GM18499 (cell line): ENCODE data around the gene CCDC74A.
"Not testable (repeated sequence)": the region's sequence is repeated elsewhere in the genome, so short reads cannot be mapped to it uniquely, and the experiment has no call there.

Experiments
- ATAC-seq: cut with Tn5 transposase; IDR thresholded peaks from one replicate; pipeline ENCODE4 v1.9.1; 2021; ENCODE audit warnings: moderate number of reproducible peaks; ENCODE audit not compliant: insufficient read depth, unreplicated experiment

CCDC74A gene

DNA sequence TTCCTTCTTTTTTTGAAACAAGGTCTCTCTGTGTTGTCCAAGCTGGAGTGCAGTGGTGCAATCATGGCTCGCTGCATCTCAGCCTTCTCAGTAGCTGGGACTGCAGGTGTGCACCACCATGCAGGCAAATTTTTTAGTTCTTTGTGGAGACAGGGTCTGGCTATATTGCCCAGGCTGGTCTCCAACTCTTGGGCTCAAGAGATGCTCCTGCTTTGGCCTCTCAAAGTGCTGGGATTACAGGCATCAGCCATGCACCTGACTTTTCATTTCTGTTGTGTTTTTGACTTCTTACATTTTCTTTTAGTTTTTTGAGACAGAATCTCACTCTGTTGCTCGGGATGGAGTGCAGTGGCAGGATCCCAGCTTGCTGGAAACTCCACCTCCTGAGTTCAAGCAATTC is 2.4 kb upstream of the CCDC74A start:
- ATAC-seq = not testable (repeated sequence)

DNA sequence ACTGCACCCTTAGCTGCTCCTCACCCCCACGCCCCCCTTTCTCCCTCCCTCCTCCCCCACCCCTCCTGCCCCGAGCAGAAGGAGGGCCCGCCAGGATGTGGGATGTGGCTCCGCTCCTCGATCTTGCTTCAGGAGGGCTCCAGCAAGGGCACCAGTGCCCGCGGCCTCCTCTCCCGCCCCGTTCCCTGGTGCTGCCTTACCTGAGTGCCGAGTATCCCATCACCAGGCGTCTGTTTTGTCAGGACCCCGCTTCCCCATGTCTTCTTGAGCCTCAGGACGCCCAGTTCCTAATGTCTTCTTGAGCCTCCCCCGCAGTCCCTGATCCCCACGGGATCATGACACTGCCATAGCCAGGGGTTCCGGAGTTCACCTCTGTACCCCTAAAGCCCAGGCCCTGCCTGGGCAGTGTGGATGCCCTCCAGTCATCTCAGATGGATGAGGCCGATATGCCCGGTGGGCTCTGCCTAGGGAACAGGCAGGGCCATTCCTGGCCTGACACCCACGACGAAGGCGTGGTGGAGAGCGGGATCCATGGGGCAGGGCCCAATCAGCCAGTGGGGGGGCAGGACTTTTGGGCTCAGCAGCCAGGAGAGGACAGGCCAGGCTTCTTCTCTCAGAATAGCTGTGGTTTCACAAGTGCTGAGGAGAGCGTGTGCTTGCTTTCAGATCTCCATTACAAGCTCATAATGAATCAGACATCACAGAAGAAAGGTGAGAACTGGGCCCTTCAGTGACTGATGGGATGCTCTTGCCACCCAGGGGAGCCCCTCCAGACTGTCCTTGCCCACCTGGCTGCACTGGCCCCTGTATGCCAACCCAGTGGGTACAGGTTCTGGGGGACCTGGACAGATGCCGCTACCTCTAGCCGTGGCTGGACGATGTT is 1.5 kb downstream of the CCDC74A start:
- ATAC-seq = peak; percentile 61

DNA sequence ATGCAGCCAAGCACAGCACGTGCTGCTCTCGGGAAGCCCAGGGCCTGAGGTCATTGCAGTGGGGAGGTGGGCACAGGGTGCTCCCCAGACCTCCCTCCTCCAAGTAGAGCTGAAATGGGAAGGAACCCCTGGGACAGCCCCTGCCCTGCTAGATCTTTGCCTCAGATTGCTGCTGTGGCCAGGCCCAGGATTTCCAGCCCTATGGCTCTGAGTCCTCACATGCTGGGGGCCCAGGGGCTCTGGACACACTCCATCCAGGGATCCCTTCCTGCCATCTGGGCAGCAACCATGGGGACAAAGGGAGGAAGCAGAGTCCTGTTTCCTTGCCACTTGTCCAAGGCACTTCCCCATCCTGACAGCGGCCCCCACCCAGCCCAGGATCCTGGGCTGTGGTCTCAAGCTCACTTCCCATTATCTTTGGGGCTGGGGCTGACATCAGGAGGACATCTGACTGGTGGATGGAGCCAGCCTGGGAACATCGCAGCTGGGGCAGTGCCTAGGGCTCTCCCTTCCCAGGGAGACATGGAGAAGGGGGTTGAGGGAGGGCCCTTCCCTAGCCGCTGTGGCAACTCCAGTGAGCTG is 2.3 kb downstream of the CCDC74A start:
- not testable (repeated sequence) for ATAC-seq

- ATAC-seq = not testable (repeated sequence)
These were observed 3.1 kb downstream of the CCDC74A start for GRCh38 chr2:131530626-131531344.

GRCh38 chr2:131531547-131532185 is 4.0 kb downstream of the CCDC74A start:
- not testable (repeated sequence) for ATAC-seq

- ATAC-seq = not testable (repeated sequence)
These were observed 5.3 kb downstream of the CCDC74A start for GRCh38 chr2:131532723-131533608.

GRCh38 chr2:131533609-131534316 is 6.1 kb downstream of the CCDC74A start:
- not testable (repeated sequence) for ATAC-seq

DNA sequence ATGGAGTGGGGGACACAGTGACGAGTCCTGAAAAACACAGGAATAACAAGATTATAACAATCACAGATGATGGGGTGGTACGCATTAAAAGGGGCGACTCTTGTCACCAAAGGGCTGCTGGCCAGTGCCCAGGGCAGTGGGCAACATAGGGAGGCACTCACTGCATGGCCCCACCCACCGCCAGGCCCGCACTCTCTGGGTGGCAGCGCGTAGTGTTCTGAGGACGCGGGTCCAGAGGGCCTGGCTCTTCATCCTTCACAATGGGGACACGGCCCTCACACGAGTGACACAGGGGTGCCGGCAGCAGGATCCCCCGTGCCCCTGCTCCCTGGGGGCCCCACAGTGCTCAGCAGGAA is 6.6 kb downstream of the CCDC74A start:
- ATAC-seq = not testable (repeated sequence)

- ATAC-seq = not testable (repeated sequence)
These were observed 7.3 kb downstream of the CCDC74A start for GRCh38 chr2:131534965-131535364.

GRCh38 chr2:131535526-131535925 is 7.8 kb downstream of the CCDC74A start:
- ATAC-seq = no peak

GRCh38 chr2:131535951-131536826 is 8.5 kb downstream of the CCDC74A start:
- ATAC-seq = not testable (repeated sequence)

DNA sequence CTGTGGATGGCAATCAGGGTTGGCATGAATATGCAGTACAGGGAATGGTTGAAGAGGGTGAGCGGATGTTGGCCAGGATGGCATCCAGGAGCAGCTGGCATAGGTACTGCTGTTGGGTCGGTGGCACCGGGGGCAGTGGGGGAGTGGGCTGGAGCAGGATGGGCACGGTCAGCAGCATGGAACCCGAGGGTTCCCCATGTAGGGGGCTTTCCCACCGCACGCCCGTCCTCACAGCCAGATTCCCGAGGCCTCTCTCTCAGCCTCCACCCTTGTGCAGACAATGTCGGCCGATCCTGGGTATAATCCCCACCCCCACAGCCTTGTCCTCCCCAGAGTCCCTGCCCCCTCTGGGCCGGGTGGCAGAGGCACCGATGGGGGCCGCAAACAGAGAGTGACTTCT is 9.2 kb downstream of the CCDC74A start:
- ATAC-seq = not testable (repeated sequence)

DNA sequence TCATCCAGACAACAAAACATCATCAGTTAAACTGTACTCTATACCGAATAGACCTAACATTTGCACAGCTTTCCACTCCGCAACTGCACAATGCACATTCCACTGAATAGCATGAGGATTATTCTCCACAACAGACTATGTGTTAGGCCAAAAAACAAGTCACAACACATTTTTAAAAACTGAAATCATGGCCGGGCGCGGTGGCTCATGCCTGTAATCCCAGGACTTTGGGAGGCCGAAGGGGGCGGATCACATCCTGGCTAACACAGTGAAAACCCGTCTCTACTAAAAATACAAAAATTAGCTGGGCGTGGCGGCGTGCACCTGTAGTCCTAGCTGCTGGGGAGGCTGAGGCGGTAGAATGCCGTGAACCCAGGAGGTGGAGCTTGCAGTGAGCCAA is 11.2 kb downstream of the CCDC74A start:
- ATAC-seq = not testable (repeated sequence)

GRCh38 chr2:131542438-131543384 is 15.0 kb downstream of the CCDC74A start:
- no peak for ATAC-seq

DNA sequence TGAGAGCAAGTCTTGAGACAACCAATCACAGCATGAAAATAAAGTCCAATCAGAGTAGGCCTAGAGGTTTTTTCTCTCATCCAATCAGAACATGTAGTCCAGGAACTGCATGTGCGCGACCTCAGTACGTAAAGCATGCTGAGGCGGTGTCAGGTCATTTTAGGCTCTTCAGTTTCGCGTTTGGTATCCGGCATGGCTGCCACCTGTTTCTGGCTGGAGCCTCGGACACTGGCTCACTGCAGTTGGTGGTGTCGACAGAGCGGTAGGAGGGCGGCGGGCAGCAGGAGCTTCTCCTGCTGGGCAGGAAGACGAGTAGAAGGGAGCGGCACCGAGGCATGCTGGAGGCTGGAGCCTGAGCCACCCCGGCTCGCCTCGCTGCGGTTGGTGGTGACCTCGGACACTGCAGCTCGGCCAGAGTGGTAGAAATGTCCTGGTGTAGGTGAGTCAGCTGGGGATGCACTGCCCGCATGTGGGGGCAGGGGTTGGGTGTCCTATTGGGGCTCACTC is 15.8 kb downstream of the CCDC74A start:
- no peak for ATAC-seq

DNA sequence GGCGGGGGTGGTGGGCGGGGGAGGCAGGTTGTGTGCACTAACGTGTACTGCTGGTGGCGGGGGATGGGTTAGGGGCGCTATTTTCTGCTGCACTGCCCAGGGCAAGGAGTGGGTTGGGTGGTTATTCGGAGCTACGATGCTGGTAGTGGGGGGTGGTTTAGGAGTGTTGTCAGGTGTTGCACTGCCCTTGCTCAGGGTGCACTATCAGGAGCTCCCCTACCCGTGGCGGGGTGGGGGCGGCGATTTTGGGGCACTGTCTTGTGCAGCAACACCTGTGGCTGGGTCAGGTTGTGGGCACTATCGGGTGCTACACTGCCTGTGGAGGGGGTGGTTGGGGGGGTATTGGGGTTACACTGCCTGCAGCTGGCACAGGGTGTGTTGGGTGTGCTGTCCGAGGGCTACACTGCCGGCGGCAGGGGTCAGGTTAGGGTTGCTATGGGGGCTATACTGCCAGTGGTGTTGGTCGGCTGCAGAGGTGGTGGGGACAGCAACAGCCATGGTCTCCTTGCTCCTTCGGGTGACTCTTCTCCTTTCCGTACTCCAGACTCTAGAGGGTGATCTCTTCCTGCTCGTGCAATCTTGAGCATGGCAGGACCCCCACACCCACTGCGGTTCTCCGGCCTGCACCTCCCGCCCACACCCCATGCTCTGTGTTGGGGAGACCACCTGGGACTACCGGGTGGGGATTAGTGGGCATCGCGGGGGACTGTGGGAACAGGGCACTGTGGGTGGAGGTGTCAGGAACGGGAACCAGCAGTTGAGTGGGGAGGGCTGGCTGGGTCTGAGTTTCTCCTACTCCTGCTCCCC is 16.5 kb downstream of the CCDC74A start:
- ATAC-seq = not testable (repeated sequence)
